GM10248 (cell line): ENCODE results near the gene CRYBA1.
"Not testable (repeated sequence)": the region's sequence is repeated elsewhere in the genome, so short reads cannot be mapped to it uniquely, and the experiment has no call there.

ENCODE experiments used
- CTCF ChIA-PET: fragments of 300-600 bp; sonication (Branson Sonifier 250); formaldehyde crosslinking; extraction: SDS; loops from one replicate; lab custom pipeline; 2021; ENCODE audit warnings: antibody characterized with exemption; lab: Yijun Ruan, JAX
- POLR2A ChIA-PET: fragments of 350-650 bp; sonication (Branson Sonifier 250); formaldehyde crosslinking; extraction: SDS; loops from one replicate; lab custom pipeline; 2020; ENCODE audit warnings: antibody characterized with exemption; lab: Yijun Ruan, JAX
- DNase-seq: peaks from one replicate; pipeline ENCODE4 v3.0.0; 2012; ENCODE audit errors: extremely low spot score
- TF ChIP-seq, protein P1 (sequence below): IDR thresholded peaks from 2 replicates; pipeline ENCODE4 v1.5.1; 2012; ENCODE audit warnings: mild to moderate bottlenecking, low read depth; ENCODE audit errors: extremely low read depth, missing control alignments, control extremely low read depth

Gene CRYBA1, protein sequence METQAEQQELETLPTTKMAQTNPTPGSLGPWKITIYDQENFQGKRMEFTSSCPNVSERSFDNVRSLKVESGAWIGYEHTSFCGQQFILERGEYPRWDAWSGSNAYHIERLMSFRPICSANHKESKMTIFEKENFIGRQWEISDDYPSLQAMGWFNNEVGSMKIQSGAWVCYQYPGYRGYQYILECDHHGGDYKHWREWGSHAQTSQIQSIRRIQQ

DNA sequence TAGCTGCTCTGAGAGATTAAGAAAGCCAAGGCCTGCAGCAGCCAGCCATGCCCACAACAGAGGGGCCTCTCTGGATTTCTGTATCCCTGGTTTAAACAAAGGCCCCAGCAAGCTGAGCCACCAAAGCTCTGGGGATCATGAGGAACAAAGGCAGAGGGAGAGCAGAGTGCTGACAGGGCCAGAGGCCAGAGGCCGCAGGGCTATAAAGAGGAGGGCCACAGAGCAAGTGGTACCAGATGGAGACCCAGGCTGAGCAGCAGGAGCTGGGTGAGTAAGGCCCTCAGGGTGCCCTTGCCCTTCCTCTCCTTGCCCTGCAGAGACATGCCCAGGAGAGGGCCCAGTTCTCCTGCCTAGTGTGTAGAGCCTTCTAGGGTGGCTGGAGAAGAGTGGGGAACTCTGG lies at the start of gene CRYBA1:
TSS of gene CRYBA1 (plus strand) at position 232 of the 400 bp plus-strand sequence. CDS start at position 237, 5 bp downstream.
- DNase-seq, result no peak
- ChIA-PET CTCF (no interaction called here), POLR2A (no interaction called here)
- TF ChIP-seq, protein P1, sequence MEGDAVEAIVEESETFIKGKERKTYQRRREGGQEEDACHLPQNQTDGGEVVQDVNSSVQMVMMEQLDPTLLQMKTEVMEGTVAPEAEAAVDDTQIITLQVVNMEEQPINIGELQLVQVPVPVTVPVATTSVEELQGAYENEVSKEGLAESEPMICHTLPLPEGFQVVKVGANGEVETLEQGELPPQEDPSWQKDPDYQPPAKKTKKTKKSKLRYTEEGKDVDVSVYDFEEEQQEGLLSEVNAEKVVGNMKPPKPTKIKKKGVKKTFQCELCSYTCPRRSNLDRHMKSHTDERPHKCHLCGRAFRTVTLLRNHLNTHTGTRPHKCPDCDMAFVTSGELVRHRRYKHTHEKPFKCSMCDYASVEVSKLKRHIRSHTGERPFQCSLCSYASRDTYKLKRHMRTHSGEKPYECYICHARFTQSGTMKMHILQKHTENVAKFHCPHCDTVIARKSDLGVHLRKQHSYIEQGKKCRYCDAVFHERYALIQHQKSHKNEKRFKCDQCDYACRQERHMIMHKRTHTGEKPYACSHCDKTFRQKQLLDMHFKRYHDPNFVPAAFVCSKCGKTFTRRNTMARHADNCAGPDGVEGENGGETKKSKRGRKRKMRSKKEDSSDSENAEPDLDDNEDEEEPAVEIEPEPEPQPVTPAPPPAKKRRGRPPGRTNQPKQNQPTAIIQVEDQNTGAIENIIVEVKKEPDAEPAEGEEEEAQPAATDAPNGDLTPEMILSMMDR, result no peak

DNA sequence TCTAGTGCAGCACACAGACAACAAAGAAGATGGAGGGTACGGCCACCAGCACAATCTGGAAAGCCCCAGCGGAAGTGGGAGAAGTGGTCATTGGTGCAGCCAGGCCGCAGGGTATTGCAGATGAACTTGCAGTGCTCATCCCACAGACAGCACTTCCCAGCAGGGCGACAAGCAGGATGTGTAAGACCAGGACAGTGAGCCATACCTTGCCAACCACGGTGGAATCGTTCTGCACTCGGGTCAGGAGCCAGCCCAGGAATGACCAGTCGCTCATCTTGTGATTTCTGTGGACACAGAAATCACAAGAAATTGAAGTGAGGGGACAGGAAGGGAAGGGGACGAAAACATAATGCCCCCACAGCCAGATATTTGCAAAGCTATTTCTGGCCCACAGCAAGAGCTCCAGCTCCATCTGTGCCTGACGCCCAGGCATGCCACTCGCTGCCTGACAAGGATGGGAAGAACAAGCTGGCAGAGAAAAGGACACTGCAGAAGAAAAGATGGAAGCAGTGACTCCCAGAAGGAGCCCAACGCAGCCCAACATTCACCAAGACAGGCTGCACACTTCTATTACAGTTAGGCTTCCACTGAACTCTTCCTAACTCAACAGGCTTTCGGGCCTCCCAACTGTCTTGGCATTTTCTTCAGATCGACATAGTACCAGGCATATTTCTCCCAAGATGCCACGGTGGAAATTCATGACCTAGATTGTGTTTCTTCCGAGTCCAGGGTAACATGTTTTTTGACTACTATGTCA lies 49.0 kb upstream of the CRYBA1 start:
- POLR2A ChIA-PET, result no interaction called here
- CTCF ChIA-PET, result interaction anchor here (1.2 to 11.1 kb wide), 3 partner anchors 14 to 22 kb away, joined by 4 to 134 read pairs (median 48); partner anchors contain the start of gene MYO18A
- DNase-seq, result no peak
- TF ChIP-seq, protein P1, result no peak

DNA sequence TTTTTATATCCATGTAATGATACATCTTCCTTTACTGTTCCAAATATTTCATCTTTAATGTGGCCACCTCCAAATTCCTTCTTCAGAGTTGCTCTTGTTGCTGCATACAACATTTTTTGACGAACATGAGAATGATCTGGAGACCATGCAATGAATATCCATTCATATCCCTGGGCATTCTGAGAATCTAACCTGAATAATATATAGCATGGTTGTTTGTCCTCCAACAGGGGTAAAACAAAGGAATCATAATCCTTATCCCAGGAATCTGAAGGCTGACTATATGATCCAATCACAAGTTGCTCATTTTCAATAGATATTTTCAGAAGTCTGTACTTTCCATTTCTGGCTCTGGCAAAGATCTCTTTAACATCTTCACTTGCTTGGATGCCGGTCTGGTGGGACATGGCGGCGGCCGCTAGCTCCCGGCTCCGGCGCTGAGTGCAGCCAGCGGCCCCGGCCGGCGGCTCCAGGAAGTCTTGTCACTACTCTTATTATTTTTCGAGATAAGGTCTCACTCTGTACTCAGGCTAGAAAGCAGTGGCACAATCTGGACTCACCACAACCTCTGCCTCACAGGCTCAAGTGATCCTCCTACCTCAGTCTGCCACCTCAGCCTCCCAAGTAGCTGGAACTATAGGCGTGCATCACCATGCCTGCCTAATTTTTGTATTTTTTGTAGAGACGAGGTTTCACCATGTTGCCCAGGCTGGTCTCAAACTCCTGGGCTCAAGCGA lies 42.4 kb upstream of the CRYBA1 start:
- CTCF ChIA-PET, result interaction anchor here (1.2 to 3.8 kb wide), 4 partner anchors 11 to 55 kb away, joined by 3 to 43 read pairs (median 4); partner anchors contain the start of gene MYO18A
- POLR2A ChIA-PET, result not testable (repeated sequence)

DNA sequence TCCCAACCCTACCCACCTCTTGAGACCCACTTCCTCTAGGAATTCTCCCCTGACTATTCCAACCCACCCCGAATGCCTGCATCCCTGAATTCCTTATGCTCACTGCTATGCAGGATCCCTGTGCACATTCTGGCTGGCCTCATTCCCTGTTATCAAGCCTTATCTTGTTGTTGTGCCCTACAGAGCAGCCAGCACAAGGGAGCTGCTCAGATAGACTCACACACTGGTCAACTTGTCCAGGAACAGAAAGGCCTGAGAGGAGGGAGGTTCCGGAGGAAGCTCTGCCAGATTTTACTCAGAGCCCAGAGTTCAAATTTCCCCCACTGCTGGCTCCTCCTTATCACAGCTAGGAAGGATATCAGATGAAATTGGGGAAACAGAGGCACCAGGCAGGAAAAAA lies 41.6 kb upstream of the CRYBA1 start:
- ChIA-PET CTCF (interaction anchor here (1.3 to 3.8 kb wide), 4 partner anchors 14 to 60 kb away, joined by 4 to 43 read pairs (median 4); partner anchors contain the start of gene MYO18A), POLR2A (interaction anchor here (0.8 kb wide), 1 partner anchor 87 kb away, joined by 3 read pairs; no protein-coding TSS in a partner anchor)
- no peak for DNase-seq
- TF ChIP-seq, protein P1, result no peak

More for the DNA sequence above, 42.4 kb upstream of the CRYBA1 start:
- DNase-seq, result not testable (repeated sequence)

DNA sequence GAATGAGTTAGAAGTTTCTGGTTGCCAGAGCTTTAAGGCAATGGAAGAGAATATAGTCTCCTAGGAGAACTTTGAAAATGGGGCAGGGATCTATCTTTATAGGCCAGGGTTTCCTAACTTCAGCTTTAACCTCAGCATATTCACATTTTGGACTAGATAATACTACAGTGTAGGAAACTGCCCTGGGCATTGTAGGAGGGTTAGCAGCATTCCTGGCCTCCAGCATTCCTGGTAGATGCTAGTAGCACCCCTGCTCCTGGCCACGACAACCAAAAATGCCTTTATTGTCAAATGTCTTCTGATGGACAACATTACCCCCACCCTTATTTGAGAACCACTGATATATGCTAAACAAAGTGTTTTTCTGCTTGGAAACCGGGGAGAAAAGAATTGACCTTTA lies 38.7 kb upstream of the CRYBA1 start:
- ChIA-PET CTCF (interaction anchor here (1.1 to 15.3 kb wide), 9 partner anchors 8 to 84 kb away, joined by 3 to 298 read pairs (median 4); partner anchors contain the start of gene MYO18A), POLR2A (no interaction called here)
- TF ChIP-seq, protein P1, result no peak
- no peak for DNase-seq

DNA sequence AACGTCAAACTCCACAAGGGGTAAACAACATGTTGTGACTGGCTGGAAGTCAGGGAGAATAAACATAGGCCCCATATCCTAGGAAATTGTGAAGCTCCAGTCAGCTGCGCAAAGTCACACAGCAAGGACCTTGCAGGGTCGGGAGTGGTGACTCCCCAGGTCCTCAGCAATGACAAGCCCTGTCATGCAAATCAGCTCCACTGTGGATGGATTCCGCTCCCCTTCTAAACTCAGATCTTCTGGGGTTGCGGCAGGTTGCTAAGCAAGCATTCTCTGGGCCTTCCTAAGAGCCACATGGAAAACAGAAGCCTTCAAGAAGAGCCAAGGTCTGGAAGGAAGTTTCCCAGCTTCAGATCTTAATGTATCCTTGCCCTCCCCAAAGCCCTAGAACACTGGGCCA lies 37.6 kb upstream of the CRYBA1 start:
- POLR2A ChIA-PET, result interaction anchor here (0.7 kb wide), 1 partner anchor 9 kb away, joined by 3 read pairs; no protein-coding TSS in a partner anchor
- TF ChIP-seq, protein P1, result no peak
- CTCF ChIA-PET, result interaction anchor here (0.9 to 15.3 kb wide), 3 partner anchors 11 to 60 kb away, joined by 3 to 298 read pairs (median 37); no protein-coding TSS in a partner anchor
- DNase-seq, result no peak
